ENCODE measurements around the gene MBOAT7. TPM values are rescaled to one million over a fixed set of nuclear protein-coding genes. Genes with fewer than 3 reads are reported as not detected.

The MBOAT7 gene
- total and polyA plus RNA-seq, 2 of the 4 experiments (the other 2 are of a cell fraction), result 11.3 to 121 TPM

DNA sequence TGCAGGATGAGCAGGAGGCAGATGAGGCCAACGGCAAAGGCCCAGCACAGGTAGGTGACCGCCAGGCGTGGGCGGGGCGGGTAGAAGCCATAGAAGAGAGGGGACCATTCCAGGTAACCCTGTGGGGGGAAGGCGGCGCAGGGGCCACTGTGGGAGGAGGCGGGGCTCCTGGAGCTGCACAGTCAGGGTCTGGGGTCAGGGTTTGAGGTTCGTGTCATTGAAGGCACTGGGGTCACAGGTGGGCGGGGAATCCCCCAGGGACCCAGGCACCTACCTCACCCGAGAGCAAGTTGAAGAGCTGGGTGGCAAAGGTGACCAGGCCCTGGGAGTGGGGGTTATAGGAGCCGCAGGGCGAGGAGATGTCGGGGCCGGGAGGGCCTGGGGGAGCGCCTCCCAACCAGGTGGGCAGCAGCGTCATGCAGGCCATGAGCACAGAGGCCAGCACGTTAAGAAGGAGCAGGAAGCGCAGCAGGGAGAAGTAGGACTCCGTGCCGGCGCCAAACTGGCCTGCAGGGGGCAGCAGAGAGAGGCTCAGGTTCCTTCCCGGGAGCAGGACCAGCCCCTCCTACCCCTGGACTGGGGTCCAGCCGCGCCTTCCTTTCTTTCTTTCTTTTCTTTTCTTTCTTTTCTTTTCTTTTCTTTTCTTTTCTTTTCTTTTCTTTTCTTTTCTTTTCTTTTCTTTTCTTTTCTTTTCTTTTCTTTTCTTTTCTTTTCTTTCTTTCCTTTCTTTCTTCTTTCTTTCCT, 21.0 kb downstream of the MBOAT7 start:
- Histone ChIP-seq H3K9me3 (ENCODE audit: control insufficient read depth, insufficient read depth, low read length) (no peaks in the 10 kb centered on the region), H2AFZ (replicated peaks; ENCODE audit: low read length, poor library complexity) (peak overlapping the region; percentile 89), H3K23ac (ENCODE audit: low read depth, low read length) (no peak overlapping the region), H3K4me2 (ENCODE audit: low read depth, low read length) (no peak overlapping the region), H2BK120ac (ENCODE audit: low read depth, low read length) (no peak overlapping the region), H3K9ac (ENCODE audit: low read depth, low read length) (no peak overlapping the region), H4K20me1 (ENCODE audit: insufficient read depth, low read length) (no peaks in the 10 kb centered on the region), H2BK20ac (ENCODE audit: low read depth, low read length) (no peak overlapping the region), H4K8ac (ENCODE audit: low read depth in 2 of 2, low read length in 2 of 2) (no peak overlapping the region), H3K79me1 (ENCODE audit: low read depth in 1 of 2, low read length in 2 of 2) (no peaks in the 10 kb centered on the region), H4K91ac (ENCODE audit: insufficient read depth, low read depth, low read length) (no peak overlapping the region), H3K18ac (ENCODE audit: low read depth, low read length) (no peak overlapping the region), H3K4ac (ENCODE audit: low read depth, low read length) (no peak overlapping the region), H3K4me1 (ENCODE audit: control insufficient read depth, insufficient read depth, low read length) (no peaks in the 10 kb centered on the region), H4K5ac (ENCODE audit: low read depth, low read length) (no peak overlapping the region), H2BK5ac (ENCODE audit: low read depth, low read length, poor library complexity, severe bottlenecking) (no peak overlapping the region), H3K27me3 (ENCODE audit: control insufficient read depth, insufficient read depth, low read length) (no peaks in the 10 kb centered on the region), H3K27ac (ENCODE audit: insufficient read depth, low read length) (no peak overlapping the region), H3K4me3 (ENCODE audit: insufficient read depth, low read depth, low read length) (no peak overlapping the region), H3K9me1 (ENCODE audit: insufficient read depth, low read length) (no peaks in the 10 kb centered on the region), H2BK15ac (ENCODE audit: low read depth, low read length) (no peak overlapping the region), H3K56ac (ENCODE audit: extremely low read depth, insufficient read depth, low read length) (no peak overlapping the region), H2AK5ac (ENCODE audit: low read depth, low read length) (no peak overlapping the region), H2AK9ac (replicated peaks; ENCODE audit: low read depth, low read length, poor library complexity) (peak overlapping the region; percentile 3), H3K36me3 (ENCODE audit: control insufficient read depth, insufficient read depth, low read length) (no peaks in the 10 kb centered on the region), H3K14ac (replicated peaks; ENCODE audit: low read depth, low read length) (no peak overlapping the region)
- dilution Hi-C loops (cut with HindIII; ENCODE audit: low sequenced_read_pairs, unreplicated experiment) (no loop called here), in situ Hi-C loops (cut with MboI; ENCODE audit: low sequenced_read_pairs) (no loop called here), intact Hi-C loops (cut with micrococcal nuclease) (loop anchor here (1.0 to 2.0 kb wide), 2 partner anchors 20 to 63 kb away; partner anchors contain the start of gene MBOAT7)
- ATAC-seq (ENCODE audit: low read depth) (peak; percentile 95), DNase-seq (peak; percentile 73)
- ChIA-PET CTCF (no interaction called here), POLR2A (ENCODE audit: unreplicated experiment) (no interaction called here)
- TF ChIP-seq RCOR1 (IDR thresholded peaks at IDR 0.05; ENCODE audit: insufficient replicate concordance, low read length), result no peak
- TF ChIP-seq, protein P1, sequence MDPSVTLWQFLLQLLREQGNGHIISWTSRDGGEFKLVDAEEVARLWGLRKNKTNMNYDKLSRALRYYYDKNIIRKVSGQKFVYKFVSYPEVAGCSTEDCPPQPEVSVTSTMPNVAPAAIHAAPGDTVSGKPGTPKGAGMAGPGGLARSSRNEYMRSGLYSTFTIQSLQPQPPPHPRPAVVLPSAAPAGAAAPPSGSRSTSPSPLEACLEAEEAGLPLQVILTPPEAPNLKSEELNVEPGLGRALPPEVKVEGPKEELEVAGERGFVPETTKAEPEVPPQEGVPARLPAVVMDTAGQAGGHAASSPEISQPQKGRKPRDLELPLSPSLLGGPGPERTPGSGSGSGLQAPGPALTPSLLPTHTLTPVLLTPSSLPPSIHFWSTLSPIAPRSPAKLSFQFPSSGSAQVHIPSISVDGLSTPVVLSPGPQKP (IDR thresholded peaks at IDR 0.05; ENCODE audit: borderline replicate concordance, low read depth, low read length), result no peak
- TF ChIP-seq MXI1 (IDR thresholded peaks at IDR 0.05; ENCODE audit: borderline replicate concordance, low read depth, low read length), result no peak
- TF ChIP-seq POLR2A (IDR thresholded peaks at IDR 0.05; ENCODE audit: low read depth, low read length), result no peak
- no peak for TF ChIP-seq FOS (IDR thresholded peaks at IDR 0.05; ENCODE audit: low read depth, low read length)
- TF ChIP-seq RAD21 (IDR thresholded peaks at IDR 0.05; ENCODE audit: low read length), result peak; percentile 73
- TF ChIP-seq, protein P2, sequence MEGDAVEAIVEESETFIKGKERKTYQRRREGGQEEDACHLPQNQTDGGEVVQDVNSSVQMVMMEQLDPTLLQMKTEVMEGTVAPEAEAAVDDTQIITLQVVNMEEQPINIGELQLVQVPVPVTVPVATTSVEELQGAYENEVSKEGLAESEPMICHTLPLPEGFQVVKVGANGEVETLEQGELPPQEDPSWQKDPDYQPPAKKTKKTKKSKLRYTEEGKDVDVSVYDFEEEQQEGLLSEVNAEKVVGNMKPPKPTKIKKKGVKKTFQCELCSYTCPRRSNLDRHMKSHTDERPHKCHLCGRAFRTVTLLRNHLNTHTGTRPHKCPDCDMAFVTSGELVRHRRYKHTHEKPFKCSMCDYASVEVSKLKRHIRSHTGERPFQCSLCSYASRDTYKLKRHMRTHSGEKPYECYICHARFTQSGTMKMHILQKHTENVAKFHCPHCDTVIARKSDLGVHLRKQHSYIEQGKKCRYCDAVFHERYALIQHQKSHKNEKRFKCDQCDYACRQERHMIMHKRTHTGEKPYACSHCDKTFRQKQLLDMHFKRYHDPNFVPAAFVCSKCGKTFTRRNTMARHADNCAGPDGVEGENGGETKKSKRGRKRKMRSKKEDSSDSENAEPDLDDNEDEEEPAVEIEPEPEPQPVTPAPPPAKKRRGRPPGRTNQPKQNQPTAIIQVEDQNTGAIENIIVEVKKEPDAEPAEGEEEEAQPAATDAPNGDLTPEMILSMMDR (conservative IDR thresholded peaks at IDR 0.05; ENCODE audit: low read depth, low read length), result peak; percentile 84
- peak; percentile 67; the same call in 1 of the 2 replicates for TF ChIP-seq MAZ (IDR thresholded peaks at IDR 0.05; ENCODE audit: borderline replicate concordance, low read depth, low read length)
- TF ChIP-seq RFX5 (IDR thresholded peaks at IDR 0.05; ENCODE audit: low read depth, low read length), result no peak
- no peak for TF ChIP-seq NFE2L2 (IDR thresholded peaks at IDR 0.05; ENCODE audit: low read depth, low read length)
- peak; percentile 71 for TF ChIP-seq SMC3 (IDR thresholded peaks at IDR 0.05; ENCODE audit: low read depth, low read length)
- WGBS, 2 experiments (ENCODE audit: extremely low coverage in 2 of 2, insufficient read length in 1 of 2), result 11% methylated on average over 9 of the region's 25 CpGs; no CpG with 5 or more reads in 1 of the 2 experiments
- BruUV-seq (replicated peaks), result no TSS peak

Data from IMR-90 (cell line).